ENCODE data around the gene PHLDA2.

DNA sequence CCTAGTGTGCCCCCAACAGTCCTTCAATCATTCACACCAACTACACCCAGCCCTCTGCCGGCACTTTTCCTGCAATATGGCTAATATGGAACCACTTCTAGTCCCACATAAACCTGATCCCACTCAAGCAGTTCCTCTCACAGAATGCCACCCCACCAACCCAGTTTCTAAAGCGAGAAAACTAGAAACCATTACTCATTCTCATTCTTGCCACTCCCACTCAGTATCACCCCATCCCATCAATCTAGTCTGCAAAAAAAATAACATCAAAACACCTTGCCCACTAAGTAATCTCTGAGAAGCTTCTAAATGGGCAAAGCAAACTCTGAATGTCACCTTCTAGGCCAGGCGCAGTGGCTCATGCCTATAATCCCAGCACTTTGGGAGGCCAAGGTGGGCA lies 45.1 kb upstream of the PHLDA2 start:
- no peak for TF ChIP-seq POLR2A (IDR thresholded peaks at IDR 0.05; ENCODE audit: low read length)
- TF ChIP-seq, protein P1, sequence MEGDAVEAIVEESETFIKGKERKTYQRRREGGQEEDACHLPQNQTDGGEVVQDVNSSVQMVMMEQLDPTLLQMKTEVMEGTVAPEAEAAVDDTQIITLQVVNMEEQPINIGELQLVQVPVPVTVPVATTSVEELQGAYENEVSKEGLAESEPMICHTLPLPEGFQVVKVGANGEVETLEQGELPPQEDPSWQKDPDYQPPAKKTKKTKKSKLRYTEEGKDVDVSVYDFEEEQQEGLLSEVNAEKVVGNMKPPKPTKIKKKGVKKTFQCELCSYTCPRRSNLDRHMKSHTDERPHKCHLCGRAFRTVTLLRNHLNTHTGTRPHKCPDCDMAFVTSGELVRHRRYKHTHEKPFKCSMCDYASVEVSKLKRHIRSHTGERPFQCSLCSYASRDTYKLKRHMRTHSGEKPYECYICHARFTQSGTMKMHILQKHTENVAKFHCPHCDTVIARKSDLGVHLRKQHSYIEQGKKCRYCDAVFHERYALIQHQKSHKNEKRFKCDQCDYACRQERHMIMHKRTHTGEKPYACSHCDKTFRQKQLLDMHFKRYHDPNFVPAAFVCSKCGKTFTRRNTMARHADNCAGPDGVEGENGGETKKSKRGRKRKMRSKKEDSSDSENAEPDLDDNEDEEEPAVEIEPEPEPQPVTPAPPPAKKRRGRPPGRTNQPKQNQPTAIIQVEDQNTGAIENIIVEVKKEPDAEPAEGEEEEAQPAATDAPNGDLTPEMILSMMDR (IDR thresholded peaks at IDR 0.05): no peak

Data from A549 (cell line).